ENCODE data around the gene HMGCR.

The HMGCR gene

GRCh38 chr5:75381456-75381855 lies 44.4 kb downstream of the HMGCR start:
- DNase-seq (ENCODE audit: low spot score) = no peak

- no peak for DNase-seq (ENCODE audit: low spot score)
Measured at GRCh38 chr5:75384218-75384617, 47.2 kb downstream of the HMGCR start.

- DNase-seq (ENCODE audit: low spot score) = no peak
Measured at GRCh38 chr5:75387806-75388205, 50.8 kb downstream of the HMGCR start.

DNA sequence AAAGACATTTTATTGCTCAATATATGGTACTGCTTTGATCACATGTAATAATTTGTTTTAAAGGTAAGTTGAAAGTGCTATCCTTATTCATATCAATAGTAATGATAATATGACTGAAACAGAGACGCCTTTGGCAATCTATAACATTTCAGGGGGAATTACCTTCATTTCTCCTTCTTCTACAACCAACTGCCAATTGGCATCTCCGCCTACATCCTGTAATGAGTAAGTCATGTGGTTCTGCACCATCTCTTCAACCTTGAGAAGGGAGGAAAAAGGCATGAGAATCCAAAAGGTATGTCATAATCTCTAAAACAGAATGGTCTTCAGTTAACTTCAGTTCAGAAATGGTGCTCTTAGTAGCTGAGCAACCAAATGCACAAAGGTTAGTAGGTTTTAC lies 52.4 kb downstream of the HMGCR start:
- DNase-seq (ENCODE audit: low spot score) = no peak

DNA sequence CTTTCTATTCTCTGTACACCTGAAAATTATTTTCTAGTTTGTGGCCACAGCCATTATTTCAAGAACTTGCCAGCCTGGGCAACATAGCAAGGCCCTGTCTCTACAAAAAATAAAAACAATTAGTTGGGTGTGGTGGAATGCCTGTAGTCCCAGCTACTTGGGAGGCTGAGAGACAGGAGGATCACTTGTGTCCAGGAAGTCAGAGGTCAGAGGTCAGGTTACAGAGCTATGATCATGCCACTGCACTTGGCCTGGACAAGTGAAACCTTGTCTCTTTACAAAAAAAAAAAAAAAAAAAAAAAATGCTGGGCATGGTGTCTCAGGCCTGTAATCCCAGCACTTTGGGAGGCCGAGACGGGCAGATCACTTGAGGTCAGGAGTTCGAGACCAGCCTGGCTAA lies 58.3 kb downstream of the HMGCR start:
- DNase-seq (ENCODE audit: low spot score) = no peak

- no peak for DNase-seq (ENCODE audit: low spot score)
Measured at GRCh38 chr5:75405296-75405695, 68.3 kb downstream of the HMGCR start.
